Measurements from ENCODE around the gene MAP6.

Gene MAP6

DNA sequence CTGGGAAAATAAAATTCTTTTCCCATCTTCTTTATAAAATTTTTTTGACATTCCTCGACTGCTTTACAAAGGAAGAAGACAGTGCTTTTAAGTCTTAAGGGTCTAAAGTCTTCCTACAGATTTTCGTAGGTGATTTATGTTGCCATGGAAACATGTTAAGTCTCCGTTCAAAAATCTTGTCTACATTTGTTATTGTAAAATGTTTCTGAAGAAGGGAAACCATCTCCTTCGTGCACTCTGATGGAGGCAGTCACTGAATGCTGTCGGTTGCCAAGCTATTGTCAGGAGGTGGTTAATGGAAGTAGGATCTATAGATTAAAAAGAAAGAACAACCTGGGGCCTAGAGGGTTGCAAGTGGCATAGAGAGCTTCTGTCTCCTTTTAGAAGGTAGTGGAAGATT lies 52.6 kb downstream of the MAP6 start:
- no peak for ATAC-seq
- TF ChIP-seq OSR1 (CRISPR knock-in tag; IDR thresholded peaks at IDR 0.05) = no peak
- TF ChIP-seq, protein P1, sequence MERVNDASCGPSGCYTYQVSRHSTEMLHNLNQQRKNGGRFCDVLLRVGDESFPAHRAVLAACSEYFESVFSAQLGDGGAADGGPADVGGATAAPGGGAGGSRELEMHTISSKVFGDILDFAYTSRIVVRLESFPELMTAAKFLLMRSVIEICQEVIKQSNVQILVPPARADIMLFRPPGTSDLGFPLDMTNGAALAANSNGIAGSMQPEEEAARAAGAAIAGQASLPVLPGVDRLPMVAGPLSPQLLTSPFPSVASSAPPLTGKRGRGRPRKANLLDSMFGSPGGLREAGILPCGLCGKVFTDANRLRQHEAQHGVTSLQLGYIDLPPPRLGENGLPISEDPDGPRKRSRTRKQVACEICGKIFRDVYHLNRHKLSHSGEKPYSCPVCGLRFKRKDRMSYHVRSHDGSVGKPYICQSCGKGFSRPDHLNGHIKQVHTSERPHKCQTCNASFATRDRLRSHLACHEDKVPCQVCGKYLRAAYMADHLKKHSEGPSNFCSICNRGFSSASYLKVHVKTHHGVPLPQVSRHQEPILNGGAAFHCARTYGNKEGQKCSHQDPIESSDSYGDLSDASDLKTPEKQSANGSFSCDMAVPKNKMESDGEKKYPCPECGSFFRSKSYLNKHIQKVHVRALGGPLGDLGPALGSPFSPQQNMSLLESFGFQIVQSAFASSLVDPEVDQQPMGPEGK (CRISPR knock-in tag; IDR thresholded peaks at IDR 0.05; ENCODE audit: borderline replicate concordance) = no peak

- TF ChIP-seq, protein P2, sequence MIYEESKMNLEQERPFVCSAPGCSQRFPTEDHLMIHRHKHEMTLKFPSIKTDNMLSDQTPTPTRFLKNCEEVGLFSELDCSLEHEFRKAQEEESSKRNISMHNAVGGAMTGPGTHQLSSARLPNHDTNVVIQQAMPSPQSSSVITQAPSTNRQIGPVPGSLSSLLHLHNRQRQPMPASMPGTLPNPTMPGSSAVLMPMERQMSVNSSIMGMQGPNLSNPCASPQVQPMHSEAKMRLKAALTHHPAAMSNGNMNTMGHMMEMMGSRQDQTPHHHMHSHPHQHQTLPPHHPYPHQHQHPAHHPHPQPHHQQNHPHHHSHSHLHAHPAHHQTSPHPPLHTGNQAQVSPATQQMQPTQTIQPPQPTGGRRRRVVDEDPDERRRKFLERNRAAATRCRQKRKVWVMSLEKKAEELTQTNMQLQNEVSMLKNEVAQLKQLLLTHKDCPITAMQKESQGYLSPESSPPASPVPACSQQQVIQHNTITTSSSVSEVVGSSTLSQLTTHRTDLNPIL (CRISPR knock-in tag; IDR thresholded peaks at IDR 0.05; ENCODE audit: low read depth) = no peak
- TF ChIP-seq ZNF565 (CRISPR knock-in tag; conservative IDR thresholded peaks at IDR 0.05; ENCODE audit: low read depth) (no peak), TOX (CRISPR knock-in tag; IDR thresholded peaks at IDR 0.05; ENCODE audit: borderline replicate concordance) (no peak), TCF4 (CRISPR knock-in tag; IDR thresholded peaks at IDR 0.05; ENCODE audit: borderline replicate concordance) (no peak), ESRRG (CRISPR knock-in tag; IDR thresholded peaks at IDR 0.05) (no peak), ZNF70 (CRISPR knock-in tag; IDR thresholded peaks at IDR 0.05) (no peak), RARB (CRISPR knock-in tag; IDR thresholded peaks at IDR 0.05) (no peak), OSR1 (CRISPR knock-in tag; IDR thresholded peaks at IDR 0.05) (no peak), CSDC2 (CRISPR knock-in tag; IDR thresholded peaks at IDR 0.05) (no peak), ZC3H10 (CRISPR knock-in tag; IDR thresholded peaks at IDR 0.05) (no peak), ISL1 (CRISPR knock-in tag; IDR thresholded peaks at IDR 0.05) (no peak), PPARA (CRISPR knock-in tag; IDR thresholded peaks at IDR 0.05; ENCODE audit: borderline replicate concordance) (no peak), BACH2 (CRISPR knock-in tag; IDR thresholded peaks at IDR 0.05; ENCODE audit: borderline replicate concordance) (no peak), SNAI2 (CRISPR knock-in tag; IDR thresholded peaks at IDR 0.05) (no peak), ZNF8 (CRISPR knock-in tag; IDR thresholded peaks at IDR 0.05) (no peak)
- TF ChIP-seq, protein P3, sequence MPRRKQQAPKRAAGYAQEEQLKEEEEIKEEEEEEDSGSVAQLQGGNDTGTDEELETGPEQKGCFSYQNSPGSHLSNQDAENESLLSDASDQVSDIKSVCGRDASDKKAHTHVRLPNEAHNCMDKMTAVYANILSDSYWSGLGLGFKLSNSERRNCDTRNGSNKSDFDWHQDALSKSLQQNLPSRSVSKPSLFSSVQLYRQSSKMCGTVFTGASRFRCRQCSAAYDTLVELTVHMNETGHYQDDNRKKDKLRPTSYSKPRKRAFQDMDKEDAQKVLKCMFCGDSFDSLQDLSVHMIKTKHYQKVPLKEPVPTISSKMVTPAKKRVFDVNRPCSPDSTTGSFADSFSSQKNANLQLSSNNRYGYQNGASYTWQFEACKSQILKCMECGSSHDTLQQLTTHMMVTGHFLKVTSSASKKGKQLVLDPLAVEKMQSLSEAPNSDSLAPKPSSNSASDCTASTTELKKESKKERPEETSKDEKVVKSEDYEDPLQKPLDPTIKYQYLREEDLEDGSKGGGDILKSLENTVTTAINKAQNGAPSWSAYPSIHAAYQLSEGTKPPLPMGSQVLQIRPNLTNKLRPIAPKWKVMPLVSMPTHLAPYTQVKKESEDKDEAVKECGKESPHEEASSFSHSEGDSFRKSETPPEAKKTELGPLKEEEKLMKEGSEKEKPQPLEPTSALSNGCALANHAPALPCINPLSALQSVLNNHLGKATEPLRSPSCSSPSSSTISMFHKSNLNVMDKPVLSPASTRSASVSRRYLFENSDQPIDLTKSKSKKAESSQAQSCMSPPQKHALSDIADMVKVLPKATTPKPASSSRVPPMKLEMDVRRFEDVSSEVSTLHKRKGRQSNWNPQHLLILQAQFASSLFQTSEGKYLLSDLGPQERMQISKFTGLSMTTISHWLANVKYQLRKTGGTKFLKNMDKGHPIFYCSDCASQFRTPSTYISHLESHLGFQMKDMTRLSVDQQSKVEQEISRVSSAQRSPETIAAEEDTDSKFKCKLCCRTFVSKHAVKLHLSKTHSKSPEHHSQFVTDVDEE (CRISPR knock-in tag; IDR thresholded peaks at IDR 0.05) = no peak
- TF ChIP-seq, protein P1 (CRISPR knock-in tag; IDR thresholded peaks at IDR 0.05; ENCODE audit: borderline replicate concordance) = no peak
- ATAC-seq = no peak
Observed at GRCh38 chr11:75615751-75616150, 53.1 kb downstream of the MAP6 start.

- TF ChIP-seq ISL1 (CRISPR knock-in tag; IDR thresholded peaks at IDR 0.05) (no peak), TCF4 (CRISPR knock-in tag; IDR thresholded peaks at IDR 0.05; ENCODE audit: borderline replicate concordance) (no peak), PPARA (CRISPR knock-in tag; IDR thresholded peaks at IDR 0.05; ENCODE audit: borderline replicate concordance) (no peak), ZNF8 (CRISPR knock-in tag; IDR thresholded peaks at IDR 0.05) (no peak), TOX (CRISPR knock-in tag; IDR thresholded peaks at IDR 0.05; ENCODE audit: borderline replicate concordance) (no peak), ESRRG (CRISPR knock-in tag; IDR thresholded peaks at IDR 0.05) (no peak), CSDC2 (CRISPR knock-in tag; IDR thresholded peaks at IDR 0.05) (no peak), BACH2 (CRISPR knock-in tag; IDR thresholded peaks at IDR 0.05; ENCODE audit: borderline replicate concordance) (no peak), ZNF565 (CRISPR knock-in tag; conservative IDR thresholded peaks at IDR 0.05; ENCODE audit: low read depth) (no peak), ZFP3 (CRISPR knock-in tag; IDR thresholded peaks at IDR 0.05) (no peak), CSRNP3 (CRISPR knock-in tag; IDR thresholded peaks at IDR 0.05) (no peak), ARNTL (CRISPR knock-in tag; IDR thresholded peaks at IDR 0.05; ENCODE audit: borderline replicate concordance, low read depth) (no peak), GLIS3 (CRISPR knock-in tag; IDR thresholded peaks at IDR 0.05) (no peak), RARB (CRISPR knock-in tag; IDR thresholded peaks at IDR 0.05) (no peak)
- TF ChIP-seq, protein P2 (CRISPR knock-in tag; IDR thresholded peaks at IDR 0.05; ENCODE audit: low read depth) = no peak
- TF ChIP-seq, protein P3 (CRISPR knock-in tag; IDR thresholded peaks at IDR 0.05) = no peak
- ATAC-seq = no peak
Observed at GRCh38 chr11:75611823-75612222, 57.0 kb downstream of the MAP6 start.

Measured in SK-N-SH treated with all-trans-retinoic acid at 6 μM for 48 hours (cell line).